ENCODE measurements around the gene ZNF772.

- TF ChIP-seq CTCF (conservative IDR thresholded peaks at IDR 0.05 in 1 of 2, IDR thresholded peaks at IDR 0.05 in 1 of 2; ENCODE audit: low read depth in 1 of 2, low read length in 2 of 2) (no peak), EZH2 (IDR thresholded peaks at IDR 0.05; ENCODE audit: low read length, missing control alignments) (no peak)
These were observed 28.8 kb upstream of the ZNF772 start for GRCh38 chr19:57506163-57506562.

Data from fibroblast of lung (primary cell).